Calu3 (cell line): ENCODE data around the gene FZD7. TPM values are rescaled to one million over a fixed set of nuclear protein-coding genes. Genes with fewer than 3 reads are reported as not detected.

Experiments
- BruUV-seq: library from RNA; stranded (reverse); fragments of 400-500 nt; replicated peaks from 2 replicates; lab custom pipeline; 2021; lab: Mats Ljungman, UMichigan
- CTCF ChIA-PET: fragments of 300-600 bp; sonication (Branson Sonifier 250); formaldehyde crosslinking; loops from one replicate; lab custom pipeline; 2022; ENCODE audit warnings: antibody characterized with exemption; lab: Charles Lee
- DNase-seq: peaks from one replicate; pipeline ENCODE4 v3.0.0; 2022
- H3K27ac Mint-ChIP-seq: one replicate; pipeline ENCODE4 v1.8.0; 2022; ENCODE audit warnings: mixed read lengths; ENCODE audit not compliant: unreplicated experiment
- H3K27me3 Mint-ChIP-seq: one replicate; pipeline ENCODE4 v1.8.0; 2022; ENCODE audit warnings: mixed read lengths; ENCODE audit not compliant: unreplicated experiment
- H3K36me3 Mint-ChIP-seq: one replicate; pipeline ENCODE4 v1.8.0; 2022; ENCODE audit warnings: mild to moderate bottlenecking, moderate library complexity, mixed read lengths; ENCODE audit not compliant: insufficient read depth, unreplicated experiment
- H3K4me1 Mint-ChIP-seq: one replicate; pipeline ENCODE4 v1.8.0; 2022; ENCODE audit warnings: mild to moderate bottlenecking, low read depth, mixed read lengths; ENCODE audit not compliant: unreplicated experiment
- H3K4me3 Mint-ChIP-seq: one replicate; pipeline ENCODE4 v1.8.0; 2022; ENCODE audit warnings: mild to moderate bottlenecking, low read depth, moderate library complexity, mixed read lengths; ENCODE audit not compliant: unreplicated experiment
- H3K9me3 Mint-ChIP-seq: one replicate; pipeline ENCODE4 v1.8.0; 2022; ENCODE audit warnings: low read depth, mixed read lengths; ENCODE audit not compliant: unreplicated experiment
- intact Hi-C: fragments of 100-400 bp; cut with micrococcal nuclease; formaldehyde crosslinking; loops from one replicate; pipeline ENCODE4 v1.10.0; 2022; ENCODE audit not compliant: unreplicated experiment
- total RNA-seq: library from RNA; stranded (reverse); gene quantifications from 2 replicates; pipeline ENCODE4 v1.2.3, GENCODE V29; 2022
- TF ChIP-seq, protein P1 (sequence below): fragments of 200-600 bp; IDR thresholded peaks from one replicate; pipeline ENCODE4 v1.8.0; 2022; ENCODE audit warnings: antibody characterized with exemption; ENCODE audit not compliant: unreplicated experiment

The FZD7 gene
- total RNA-seq, 1 experiment from 2014 or later, result 17.7 TPM

DNA sequence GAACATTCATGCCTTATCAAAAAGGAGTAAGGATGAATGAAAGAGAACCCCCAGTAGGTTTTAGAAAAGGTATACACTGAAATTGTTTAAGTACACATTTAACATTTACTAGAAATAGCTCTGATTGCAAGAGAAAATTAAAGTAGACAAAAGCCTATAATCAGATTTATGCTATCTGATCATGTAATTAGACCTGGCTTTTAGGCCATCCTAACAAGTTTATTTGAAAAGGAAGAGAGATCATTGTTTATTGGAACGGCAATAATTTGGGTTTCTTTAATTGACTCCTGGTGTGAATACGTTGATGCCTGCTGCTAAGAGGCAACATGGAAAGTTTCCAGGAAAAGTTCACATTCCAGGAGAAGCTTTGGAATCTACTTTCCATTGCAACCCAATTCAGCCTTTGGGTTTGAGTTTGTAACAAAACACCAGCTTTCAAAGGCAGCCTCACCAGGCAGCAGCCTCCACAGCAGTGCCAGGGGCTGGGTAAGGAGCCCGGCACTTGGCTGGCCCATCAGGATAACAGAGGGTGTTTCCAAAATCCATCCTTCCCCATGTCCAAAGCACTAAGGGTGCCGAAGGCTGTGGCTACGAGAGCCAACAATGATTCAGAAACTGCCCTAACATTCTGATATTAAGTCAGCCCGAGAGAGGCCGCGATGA lies 18.0 kb downstream of the FZD7 start:
- BruUV-seq, result no TSS peak
- Mint-ChIP-seq H3K27me3 (peaks cover 35% of the 10 kb centered on the region), H3K4me1 (peaks cover 6% of the 10 kb centered on the region), H3K9me3 (no peaks in the 10 kb centered on the region), H3K4me3 (no peak overlapping the region), H3K36me3 (no peaks in the 10 kb centered on the region), H3K27ac (no peak overlapping the region)
- CTCF ChIA-PET, result no interaction called here
- no peak for DNase-seq
- intact Hi-C loops, result no loop called here
- TF ChIP-seq, protein P1, sequence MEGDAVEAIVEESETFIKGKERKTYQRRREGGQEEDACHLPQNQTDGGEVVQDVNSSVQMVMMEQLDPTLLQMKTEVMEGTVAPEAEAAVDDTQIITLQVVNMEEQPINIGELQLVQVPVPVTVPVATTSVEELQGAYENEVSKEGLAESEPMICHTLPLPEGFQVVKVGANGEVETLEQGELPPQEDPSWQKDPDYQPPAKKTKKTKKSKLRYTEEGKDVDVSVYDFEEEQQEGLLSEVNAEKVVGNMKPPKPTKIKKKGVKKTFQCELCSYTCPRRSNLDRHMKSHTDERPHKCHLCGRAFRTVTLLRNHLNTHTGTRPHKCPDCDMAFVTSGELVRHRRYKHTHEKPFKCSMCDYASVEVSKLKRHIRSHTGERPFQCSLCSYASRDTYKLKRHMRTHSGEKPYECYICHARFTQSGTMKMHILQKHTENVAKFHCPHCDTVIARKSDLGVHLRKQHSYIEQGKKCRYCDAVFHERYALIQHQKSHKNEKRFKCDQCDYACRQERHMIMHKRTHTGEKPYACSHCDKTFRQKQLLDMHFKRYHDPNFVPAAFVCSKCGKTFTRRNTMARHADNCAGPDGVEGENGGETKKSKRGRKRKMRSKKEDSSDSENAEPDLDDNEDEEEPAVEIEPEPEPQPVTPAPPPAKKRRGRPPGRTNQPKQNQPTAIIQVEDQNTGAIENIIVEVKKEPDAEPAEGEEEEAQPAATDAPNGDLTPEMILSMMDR, result no peak

DNA sequence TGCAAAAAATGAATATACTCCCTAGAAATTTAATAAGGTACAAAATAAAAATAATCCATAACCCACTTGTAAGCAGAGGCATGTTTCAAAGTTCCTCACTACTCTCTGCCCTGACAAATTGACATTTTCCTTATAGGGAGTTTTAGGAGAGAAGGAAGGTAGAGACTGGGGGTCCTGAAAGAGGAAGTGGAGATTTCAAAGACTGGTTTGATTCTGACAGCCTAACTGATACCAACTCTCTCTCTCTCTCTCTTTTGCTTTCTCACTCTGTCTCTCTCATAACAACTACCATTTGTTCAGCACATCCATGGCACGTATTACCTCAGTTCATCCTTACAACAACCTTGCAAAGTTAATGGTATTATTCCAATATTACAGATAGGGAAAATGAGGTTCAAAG lies 18.6 kb downstream of the FZD7 start:
- BruUV-seq, result no TSS peak
- Mint-ChIP-seq H3K4me3 (no peak overlapping the region), H3K36me3 (no peaks in the 10 kb centered on the region), H3K9me3 (no peaks in the 10 kb centered on the region), H3K27ac (no peak overlapping the region), H3K27me3 (peaks cover 29% of the 10 kb centered on the region), H3K4me1 (peaks cover 6% of the 10 kb centered on the region)
- CTCF ChIA-PET, result no interaction called here
- TF ChIP-seq, protein P1, result no peak
- intact Hi-C loops, result no loop called here
- DNase-seq, result no peak

DNA sequence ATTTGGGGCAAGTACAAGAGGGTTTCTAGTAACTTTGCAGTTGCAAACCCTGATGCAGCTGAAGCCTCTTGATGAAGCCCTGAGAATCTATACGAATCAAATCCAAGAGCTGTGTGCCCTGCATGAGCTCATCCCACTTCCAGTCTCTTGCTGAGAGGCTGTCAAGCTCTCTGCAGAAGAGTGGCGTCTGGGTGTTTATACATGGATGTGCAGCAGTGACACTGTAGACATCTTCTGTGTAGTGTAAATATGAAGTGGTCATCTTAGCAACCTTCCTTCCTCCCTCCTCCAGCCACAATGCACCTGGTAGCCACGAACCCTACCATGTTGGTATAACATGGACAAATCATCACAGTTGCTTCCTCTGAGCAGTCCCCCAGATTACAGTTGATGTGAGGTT lies 21.0 kb downstream of the FZD7 start:
- no TSS peak for BruUV-seq
- CTCF ChIA-PET, result interaction anchor here (1.2 kb wide), 1 partner anchor 188 kb away, joined by 3 read pairs; no protein-coding TSS in a partner anchor
- Mint-ChIP-seq H3K4me1 (peaks cover 6% of the 10 kb centered on the region), H3K36me3 (no peaks in the 10 kb centered on the region), H3K27ac (no peak overlapping the region), H3K4me3 (no peak overlapping the region), H3K27me3 (peaks cover 20% of the 10 kb centered on the region), H3K9me3 (no peaks in the 10 kb centered on the region)
- intact Hi-C loops, result loop anchor here (5.0 kb wide), 1 partner anchor 257 kb away; no protein-coding TSS in a partner anchor
- no peak for DNase-seq
- TF ChIP-seq, protein P1, result no peak

DNA sequence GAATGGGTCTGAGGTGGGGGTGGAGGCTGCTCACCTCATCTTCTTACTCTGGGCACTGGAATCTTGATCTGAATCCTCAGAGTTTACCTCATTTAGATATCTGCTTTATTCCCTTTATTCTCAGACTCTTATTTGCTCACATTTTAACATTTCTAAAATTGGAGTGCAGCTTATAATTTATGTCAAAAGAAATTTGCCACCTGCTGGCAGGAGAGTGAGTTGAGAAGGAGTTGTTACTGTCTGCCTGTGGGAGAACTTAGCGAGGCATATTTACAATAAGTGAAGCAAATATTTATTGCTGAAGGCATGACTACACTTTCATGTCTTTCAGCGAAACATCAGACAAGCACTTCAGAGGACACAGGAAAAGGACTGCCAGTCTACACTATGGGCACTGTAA lies 23.0 kb downstream of the FZD7 start:
- CTCF ChIA-PET, result interaction anchor here (0.7 to 0.9 kb wide), 2 partner anchors 12 to 196 kb away, joined by 3 to 14 read pairs; no protein-coding TSS in a partner anchor
- Mint-ChIP-seq H3K9me3 (no peaks in the 10 kb centered on the region), H3K27me3 (peaks cover 20% of the 10 kb centered on the region), H3K4me1 (peaks cover 6% of the 10 kb centered on the region), H3K4me3 (no peak overlapping the region), H3K27ac (no peak overlapping the region), H3K36me3 (no peaks in the 10 kb centered on the region)
- peak; percentile 27 for DNase-seq
- BruUV-seq, result no TSS peak
- TF ChIP-seq, protein P1, result peak; percentile 21
- intact Hi-C loops, result loop anchor here (1.0 to 5.0 kb wide), 2 partner anchors 196 to 259 kb away; no protein-coding TSS in a partner anchor
